Adrenal gland (tissue), 12 donors: Measurements from ENCODE around the gene EVC. TPM values are rescaled to one million over a fixed set of nuclear protein-coding genes. Genes with fewer than 3 reads are reported as not detected.

Source experiments
- DNase-seq, 7 donors: peaks; one replicate each; pipeline ENCODE4 v3.0.0-alpha.2; 2019 to 2020
- H3K27ac ChIP-seq, 5 donors: fragments of 200-600 bp; sonication (generic) in 4 of 5; 1 replicate in 3 of 5; 2 replicates in 2 of 5; pipeline versions ENCODE4 v1.5.1 to v1.8.0; 2016 to 2020; ENCODE audit warnings: mild to moderate bottlenecking in 1 of 5
- H3K27me3 ChIP-seq: fragments of 200-600 bp; 2 replicates; pipeline ENCODE4 v1.8.0; 2021
- H3K36me3 ChIP-seq, 2 donors: fragments of 200-600 bp; replicated peaks in 1 of 2; 1 replicate in 1 of 2; 2 replicates in 1 of 2; pipeline versions ENCODE4 v1.5.1 to v1.8.0; 2018 to 2022
- H3K4me1 ChIP-seq, 2 donors: fragments of 200-600 bp; replicated peaks in 1 of 2; 1 replicate in 1 of 2; 2 replicates in 1 of 2; pipeline versions ENCODE4 v1.5.1 to v1.8.0; 2018 to 2021
- H3K4me3 ChIP-seq, 4 donors: fragments of 200-600 bp; sonication (generic) in 3 of 4; one replicate each; pipeline ENCODE4 v1.5.1; 2016 to 2018
- H3K9me3 ChIP-seq, 3 donors: fragments of 200-600 bp; sonication (generic) in 1 of 3; replicated peaks in 1 of 3; 1 replicate in 2 of 3; 2 replicates in 1 of 3; pipeline versions ENCODE4 v1.5.1 to v1.8.0; 2016 to 2021
- CTCF ChIP-seq, 6 experiments: fragments of 450-650 bp in 4 of 6; fragments of 200-600 bp in 2 of 6; sonication (generic) in 1 of 6; IDR thresholded peaks; 1 replicate in 5 of 6; 2 replicates in 1 of 6; pipeline versions ENCODE4 v1.5.1 to v1.8.0; 2016 to 2021; ENCODE audit warnings: antibody characterized with exemption in 6 of 6, mild to moderate bottlenecking in 2 of 6, moderate library complexity in 1 of 6
- POLR2A ChIP-seq, 2 donors: fragments of 450-650 bp; IDR thresholded peaks; one replicate each; pipeline ENCODE4 v1.6.1; 2017; ENCODE audit warnings: antibody characterized with exemption in 2 of 2, mild to moderate bottlenecking in 2 of 2, moderate library complexity in 1 of 2
- WGBS, 4 donors: extraction: QIAGEN DNeasy Blood & Tissue Kit in 2 of 4; methylation state at CpG; one replicate each; pipeline versions ENCODE4 v1.1.5 to v1.1.7; 2013 to 2017; 5-methylcytosine and 5-hydroxymethylcytosine counted together
- intact Hi-C, 2 donors: fragments of 100-400 bp; cut with DNase I; formaldehyde crosslinking; loops; one replicate each; pipeline versions ENCODE4 v1.14.1 to v1.15.0; 2022 to 2023
- polyA plus RNA-seq, 3 donors: library from polyadenylated mRNA; stranded (reverse); fragments of 200-250 nt in 2 of 3; fragments of 350-450 nt in 1 of 3; fragmentation: Illumina TruSeq in 1 of 3; extraction: RNeasy Lipid Tissue Mini Kit (QIAGEN cat#74804) in 1 of 3; gene quantifications; one replicate each; pipeline ENCODE4 v1.2.3, GENCODE V29; 2013 to 2014
- total RNA-seq, 9 donors: library from RNA; depleted of rRNA in 4 of 9; stranded (reverse); fragments of >200 nt in 4 of 9; fragments of 120-200 nt in 1 of 9; fragmentation: NEBNext Ultra II Directional in 1 of 9; extraction: Animal tissue kit (Norgen Biotek cat#: 25700) in 1 of 9; gene quantifications; one replicate each; pipeline versions ENCODE4 v1.1.0 to v1.2.4, GENCODE V29; 2013 to 2023
- donor health status: healthy with polysubstance abuse.
- donor health status: Bipolar disorder and iron deficiency.
- donor health status: DM: yes; HTN: yes; CAD: no.
- donor health status: DM: no; HTN: no; CAD: no.
- donor health status: DM: no; HTN: no; CAD: no.
- donor health status: DM: yes; HTN: yes; CAD: no.

Gene EVC
- total and polyA plus RNA-seq, 12 donors, result 1.0 to 23.7 (median 10.1) TPM

DNA sequence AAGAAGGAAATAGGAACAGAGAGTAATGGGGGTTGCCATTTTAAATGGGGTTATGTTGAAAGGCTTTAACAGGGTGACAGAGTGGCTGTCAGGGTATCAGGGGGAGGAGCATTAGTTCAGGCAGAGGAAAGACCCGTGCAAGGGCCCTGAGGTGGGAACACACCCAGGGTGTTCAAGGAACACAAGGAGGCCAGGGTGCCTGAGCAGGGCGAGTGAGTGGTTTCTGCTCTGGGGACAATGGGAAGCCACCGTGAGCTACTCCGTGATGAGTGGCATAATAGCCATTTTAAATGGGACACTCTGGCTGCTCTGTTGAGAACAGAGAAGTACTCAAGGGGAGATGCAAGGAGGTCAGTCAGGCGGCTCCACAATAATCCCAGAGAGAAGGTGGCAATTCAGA is 7.2 kb upstream of the EVC start:
- intact Hi-C loops, result no loop called here
- 95 to 99% (median 96%) methylated on average over 5 of the region's 5 CpGs for WGBS, 4 donors

GRCh38 chr4:5704276-5704675 is 6.7 kb upstream of the EVC start:
- no peaks in the 10 kb centered on the region for H3K36me3 ChIP-seq
- WGBS, 4 donors, result 86 to 96% (median 91%) methylated on average over 6 of the region's 6 CpGs
- H3K27ac ChIP-seq, result no peak overlapping the region
- peaks cover 0 to 12% of the 10 kb centered on the region in 2 donors for H3K4me1 ChIP-seq
- no peak for TF ChIP-seq CTCF (IDR thresholded peaks at IDR 0.05)
- no peak for TF ChIP-seq POLR2A (IDR thresholded peaks at IDR 0.05)
- no peaks in the 10 kb centered on the region for H3K27me3 ChIP-seq
- no peaks in the 10 kb centered on the region for H3K9me3 ChIP-seq
- intact Hi-C loops, result no loop called here
- H3K4me3 ChIP-seq, result no peak overlapping the region
- no peak for DNase-seq

More for the DNA sequence above, 7.2 kb upstream of the EVC start:
- Histone ChIP-seq H3K4me1 (peaks cover 0 to 11% of the 10 kb centered on the region in 2 donors), H3K9me3 (no peaks in the 10 kb centered on the region), H3K27me3 (no peaks in the 10 kb centered on the region), H3K27ac (no peak overlapping the region), H3K4me3 (no peak overlapping the region), H3K36me3 (no peaks in the 10 kb centered on the region)
- DNase-seq, result no peak
- TF ChIP-seq POLR2A (IDR thresholded peaks at IDR 0.05), result no peak
- no peak for TF ChIP-seq CTCF (IDR thresholded peaks at IDR 0.05)

DNA sequence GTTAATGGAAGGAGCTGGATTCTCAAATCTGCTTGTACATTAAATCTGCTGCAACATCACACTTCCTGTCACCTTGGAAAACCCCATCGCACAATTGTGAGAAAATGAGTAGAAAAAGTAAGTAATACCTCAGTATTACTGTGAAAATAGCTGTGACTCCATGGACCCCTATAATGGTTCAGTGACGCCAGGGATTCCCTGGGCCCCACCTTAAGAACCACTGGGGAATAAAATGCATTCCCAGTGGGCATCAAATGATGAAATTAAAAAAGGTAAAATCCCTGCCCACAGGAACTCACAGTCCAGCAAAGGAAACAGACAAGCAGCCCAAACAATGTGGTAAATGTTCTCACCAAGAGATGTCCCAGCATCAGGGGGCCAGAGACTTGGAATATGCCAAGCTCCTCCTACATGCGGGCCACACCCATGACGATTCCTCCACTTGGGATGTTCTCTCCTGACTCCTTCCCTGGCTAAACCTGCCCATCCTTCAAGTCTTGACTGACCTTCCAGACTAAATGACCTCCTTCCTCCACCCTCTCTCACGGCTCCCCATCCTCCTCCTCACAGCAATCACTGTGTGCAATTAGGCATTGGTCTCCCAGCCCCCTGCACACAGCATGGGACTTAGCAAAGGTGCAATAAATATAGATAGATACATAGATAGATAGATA is 5.2 kb upstream of the EVC start:
- TF ChIP-seq POLR2A (IDR thresholded peaks at IDR 0.05) (no peak), CTCF (IDR thresholded peaks at IDR 0.05) (no peak)
- H3K4me3 ChIP-seq, result no peak overlapping the region
- no peaks in the 10 kb centered on the region for H3K36me3 ChIP-seq
- WGBS, 4 donors, result 84 to 95% (median 86%) methylated on average over 5 of the region's 5 CpGs
- no peak overlapping the region for H3K27ac ChIP-seq
- H3K27me3 ChIP-seq, result no peaks in the 10 kb centered on the region
- DNase-seq, result no peak
- intact Hi-C loops, result no loop called here
- no peaks in the 10 kb centered on the region for H3K9me3 ChIP-seq
- H3K4me1 ChIP-seq, result peaks cover 0 to 12% of the 10 kb centered on the region in 2 donors

GRCh38 chr4:5706486-5707290 is 4.3 kb upstream of the EVC start:
- peaks cover 0 to 12% of the 10 kb centered on the region in 2 donors for H3K4me1 ChIP-seq
- H3K4me3 ChIP-seq, result no peak overlapping the region
- no peak overlapping the region for H3K27ac ChIP-seq
- WGBS, 4 donors, result 81 to 95% (median 85%) methylated on average over 8 to 11 of the region's 11 CpGs
- TF ChIP-seq POLR2A (IDR thresholded peaks at IDR 0.05), result no peak
- no peak for TF ChIP-seq CTCF (IDR thresholded peaks at IDR 0.05)
- intact Hi-C loops, result no loop called here
- H3K9me3 ChIP-seq, result no peaks in the 10 kb centered on the region
- H3K36me3 ChIP-seq, result no peaks in the 10 kb centered on the region
- H3K27me3 ChIP-seq, result no peaks in the 10 kb centered on the region
- no peak for DNase-seq
